A549 (cell line): ENCODE data around the gene APCDD1.

Experiments used
- BHLHE40 ChIP-seq: IDR thresholded peaks from 2 replicates; pipeline ENCODE4 v1.6.1; 2012; ENCODE audit warnings: low read depth, low read length, inconsistent platforms
- CHD2 ChIP-seq: fragments of 150-350 bp; IDR thresholded peaks from 2 replicates; pipeline ENCODE4 v1.6.1; 2014; ENCODE audit warnings: low read length; ENCODE audit not compliant: partially characterized antibody
- MYC ChIP-seq: IDR thresholded peaks from 2 replicates; pipeline ENCODE4 v1.6.1; 2012; ENCODE audit warnings: mild to moderate bottlenecking, inconsistent platforms, low read length, improper control_type of control experiment, borderline replicate concordance
- POLR2A ChIP-seq: IDR thresholded peaks from 2 replicates; pipeline ENCODE4 v1.6.1; 2012; ENCODE audit warnings: mild to moderate bottlenecking, low read length
- RARB ChIP-seq: fragments of 250-450 bp; sonication (Bioruptor Pico); IDR thresholded peaks from 2 replicates; pipeline ENCODE4 v1.8.0; 2021; ENCODE audit warnings: mild to moderate bottlenecking, moderate library complexity
- RCOR1 ChIP-seq: fragments of 150-350 bp; IDR thresholded peaks from 2 replicates; pipeline ENCODE4 v1.6.1; 2014; ENCODE audit warnings: antibody characterized with exemption, low read length, low read depth
- TF ChIP-seq, protein P1 (sequence below): IDR thresholded peaks from 2 replicates; pipeline ENCODE4 v1.6.1; 2012
- TF ChIP-seq, protein P2 (sequence below): fragments of >200 bp; sonication (Bioruptor Twin); formaldehyde crosslinking; IDR thresholded peaks from 3 replicates; pipeline ENCODE4 v1.5.1; 2016
- TF ChIP-seq, protein P3 (sequence below): IDR thresholded peaks from 2 replicates; pipeline ENCODE4 v1.6.1; 2012
- TF ChIP-seq, protein P4 (sequence below): fragments of 150-350 bp; IDR thresholded peaks from 2 replicates; pipeline ENCODE4 v1.6.1; 2014; ENCODE audit warnings: low read depth, mild to moderate bottlenecking, low read length
- TF ChIP-seq, protein P5 (sequence below): fragments of 200-600 bp; sonication (generic); IDR thresholded peaks from 2 replicates; pipeline ENCODE4 v1.6.1; 2016; ENCODE audit warnings: antibody characterized with exemption, mild to moderate bottlenecking, moderate library complexity

DNA sequence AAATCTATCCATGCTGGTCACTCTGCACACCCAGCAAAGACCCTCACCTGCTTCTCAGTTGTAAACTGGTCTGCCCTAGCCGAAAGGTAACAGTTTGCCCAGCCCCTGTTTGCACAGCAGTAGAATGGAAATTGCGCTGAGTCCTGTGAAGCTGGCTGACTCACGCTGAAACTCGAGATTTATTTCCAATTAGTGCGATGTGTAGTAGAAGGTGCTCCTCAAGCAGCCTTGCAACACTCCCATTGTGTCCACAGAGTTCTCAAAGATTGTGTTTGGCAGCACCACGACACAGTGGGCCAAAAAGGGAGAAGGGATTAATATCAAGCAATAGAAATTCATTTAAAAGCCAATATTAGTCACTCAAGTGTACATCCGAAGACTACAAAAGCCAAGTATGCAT is 21.7 kb upstream of the APCDD1 start:
- TF ChIP-seq, protein P1, sequence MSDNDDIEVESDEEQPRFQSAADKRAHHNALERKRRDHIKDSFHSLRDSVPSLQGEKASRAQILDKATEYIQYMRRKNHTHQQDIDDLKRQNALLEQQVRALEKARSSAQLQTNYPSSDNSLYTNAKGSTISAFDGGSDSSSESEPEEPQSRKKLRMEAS = no peak
- TF ChIP-seq, protein P2, sequence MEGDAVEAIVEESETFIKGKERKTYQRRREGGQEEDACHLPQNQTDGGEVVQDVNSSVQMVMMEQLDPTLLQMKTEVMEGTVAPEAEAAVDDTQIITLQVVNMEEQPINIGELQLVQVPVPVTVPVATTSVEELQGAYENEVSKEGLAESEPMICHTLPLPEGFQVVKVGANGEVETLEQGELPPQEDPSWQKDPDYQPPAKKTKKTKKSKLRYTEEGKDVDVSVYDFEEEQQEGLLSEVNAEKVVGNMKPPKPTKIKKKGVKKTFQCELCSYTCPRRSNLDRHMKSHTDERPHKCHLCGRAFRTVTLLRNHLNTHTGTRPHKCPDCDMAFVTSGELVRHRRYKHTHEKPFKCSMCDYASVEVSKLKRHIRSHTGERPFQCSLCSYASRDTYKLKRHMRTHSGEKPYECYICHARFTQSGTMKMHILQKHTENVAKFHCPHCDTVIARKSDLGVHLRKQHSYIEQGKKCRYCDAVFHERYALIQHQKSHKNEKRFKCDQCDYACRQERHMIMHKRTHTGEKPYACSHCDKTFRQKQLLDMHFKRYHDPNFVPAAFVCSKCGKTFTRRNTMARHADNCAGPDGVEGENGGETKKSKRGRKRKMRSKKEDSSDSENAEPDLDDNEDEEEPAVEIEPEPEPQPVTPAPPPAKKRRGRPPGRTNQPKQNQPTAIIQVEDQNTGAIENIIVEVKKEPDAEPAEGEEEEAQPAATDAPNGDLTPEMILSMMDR = no peak
- TF ChIP-seq BHLHE40 (no peak), RARB (no peak), RCOR1 (no peak), POLR2A (no peak), MYC (no peak), CHD2 (no peak)
- TF ChIP-seq, protein P3, sequence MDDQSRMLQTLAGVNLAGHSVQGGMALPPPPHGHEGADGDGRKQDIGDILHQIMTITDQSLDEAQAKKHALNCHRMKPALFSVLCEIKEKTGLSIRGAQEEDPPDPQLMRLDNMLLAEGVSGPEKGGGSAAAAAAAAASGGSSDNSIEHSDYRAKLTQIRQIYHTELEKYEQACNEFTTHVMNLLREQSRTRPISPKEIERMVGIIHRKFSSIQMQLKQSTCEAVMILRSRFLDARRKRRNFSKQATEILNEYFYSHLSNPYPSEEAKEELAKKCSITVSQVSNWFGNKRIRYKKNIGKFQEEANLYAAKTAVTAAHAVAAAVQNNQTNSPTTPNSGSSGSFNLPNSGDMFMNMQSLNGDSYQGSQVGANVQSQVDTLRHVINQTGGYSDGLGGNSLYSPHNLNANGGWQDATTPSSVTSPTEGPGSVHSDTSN = no peak
- TF ChIP-seq, protein P4, sequence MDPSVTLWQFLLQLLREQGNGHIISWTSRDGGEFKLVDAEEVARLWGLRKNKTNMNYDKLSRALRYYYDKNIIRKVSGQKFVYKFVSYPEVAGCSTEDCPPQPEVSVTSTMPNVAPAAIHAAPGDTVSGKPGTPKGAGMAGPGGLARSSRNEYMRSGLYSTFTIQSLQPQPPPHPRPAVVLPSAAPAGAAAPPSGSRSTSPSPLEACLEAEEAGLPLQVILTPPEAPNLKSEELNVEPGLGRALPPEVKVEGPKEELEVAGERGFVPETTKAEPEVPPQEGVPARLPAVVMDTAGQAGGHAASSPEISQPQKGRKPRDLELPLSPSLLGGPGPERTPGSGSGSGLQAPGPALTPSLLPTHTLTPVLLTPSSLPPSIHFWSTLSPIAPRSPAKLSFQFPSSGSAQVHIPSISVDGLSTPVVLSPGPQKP = no peak
- TF ChIP-seq, protein P5, sequence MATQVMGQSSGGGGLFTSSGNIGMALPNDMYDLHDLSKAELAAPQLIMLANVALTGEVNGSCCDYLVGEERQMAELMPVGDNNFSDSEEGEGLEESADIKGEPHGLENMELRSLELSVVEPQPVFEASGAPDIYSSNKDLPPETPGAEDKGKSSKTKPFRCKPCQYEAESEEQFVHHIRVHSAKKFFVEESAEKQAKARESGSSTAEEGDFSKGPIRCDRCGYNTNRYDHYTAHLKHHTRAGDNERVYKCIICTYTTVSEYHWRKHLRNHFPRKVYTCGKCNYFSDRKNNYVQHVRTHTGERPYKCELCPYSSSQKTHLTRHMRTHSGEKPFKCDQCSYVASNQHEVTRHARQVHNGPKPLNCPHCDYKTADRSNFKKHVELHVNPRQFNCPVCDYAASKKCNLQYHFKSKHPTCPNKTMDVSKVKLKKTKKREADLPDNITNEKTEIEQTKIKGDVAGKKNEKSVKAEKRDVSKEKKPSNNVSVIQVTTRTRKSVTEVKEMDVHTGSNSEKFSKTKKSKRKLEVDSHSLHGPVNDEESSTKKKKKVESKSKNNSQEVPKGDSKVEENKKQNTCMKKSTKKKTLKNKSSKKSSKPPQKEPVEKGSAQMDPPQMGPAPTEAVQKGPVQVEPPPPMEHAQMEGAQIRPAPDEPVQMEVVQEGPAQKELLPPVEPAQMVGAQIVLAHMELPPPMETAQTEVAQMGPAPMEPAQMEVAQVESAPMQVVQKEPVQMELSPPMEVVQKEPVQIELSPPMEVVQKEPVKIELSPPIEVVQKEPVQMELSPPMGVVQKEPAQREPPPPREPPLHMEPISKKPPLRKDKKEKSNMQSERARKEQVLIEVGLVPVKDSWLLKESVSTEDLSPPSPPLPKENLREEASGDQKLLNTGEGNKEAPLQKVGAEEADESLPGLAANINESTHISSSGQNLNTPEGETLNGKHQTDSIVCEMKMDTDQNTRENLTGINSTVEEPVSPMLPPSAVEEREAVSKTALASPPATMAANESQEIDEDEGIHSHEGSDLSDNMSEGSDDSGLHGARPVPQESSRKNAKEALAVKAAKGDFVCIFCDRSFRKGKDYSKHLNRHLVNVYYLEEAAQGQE = no peak
